ENCODE data around the gene USP16. TPM values are rescaled to one million over a fixed set of nuclear protein-coding genes. Genes with fewer than 3 reads are reported as not detected.
A peak's percentile ranks its signal among the peaks of the same experiment; 100 is the strongest.

USP16 gene
- total RNA-seq, 1 experiment from 2014 or later: 24.1 TPM

GRCh38 chr21:29073222-29074006 is 48.9 kb downstream of the USP16 start, which contains the start of gene CCT8:
TSS of gene CCT8 (minus strand) at chr21:29073648. CDS start at chr21:29073590, 58 bp downstream.
- Histone ChIP-seq H3K27me3 (ENCODE audit: low read length) (no peaks in the 10 kb centered on the region), H3K9ac (ENCODE audit: low read length) (peak within 1 kb of the TSS; percentile 97), H4K20me1 (ENCODE audit: low read length) (peaks cover 33% of the 10 kb centered on the region), H3K4me1 (ENCODE audit: insufficient read depth, low read length) (peaks cover 44% of the 10 kb centered on the region), H3K36me3 (ENCODE audit: low read depth, low read length) (peaks cover 24% of the 10 kb centered on the region), H3K9me2 (replicated peaks; ENCODE audit: low read length) (no peaks in the 10 kb centered on the region), H2AFZ (ENCODE audit: low read length) (peak within 1 kb of the TSS; percentile 81), H3K4me2 (ENCODE audit: low read length) (peak within 1 kb of the TSS; percentile 93), H3K9me3 (ENCODE audit: low read length) (no peaks in the 10 kb centered on the region), H3F3A (ENCODE audit: low read length, unreplicated experiment) (peaks cover 7% of the 10 kb centered on the region), H3K27ac (ENCODE audit: low read length) (peak within 1 kb of the TSS; percentile 60), H3K79me2 (ENCODE audit: low read length) (peaks cover 56% of the 10 kb centered on the region), H3K4me3 (ENCODE audit: low read length) (peak within 1 kb of the TSS; percentile 86)
- intact Hi-C loops (cut with micrococcal nuclease): loop anchor here (2.0 kb wide), 1 partner anchor 49 kb away; the partner anchor contains the start of gene USP16
- DNase-seq: peak; percentile 100
- TF ChIP-seq EZH2 (IDR thresholded peaks at IDR 0.05; ENCODE audit: low read length, unreplicated experiment): no peak
- TF ChIP-seq EZH2phosphoT487 (IDR thresholded peaks at IDR 0.05; ENCODE audit: borderline replicate concordance, low read length): no peak
- TF ChIP-seq CTCF (conservative IDR thresholded peaks at IDR 0.05; ENCODE audit: low read depth, low read length): no peak
- BruUV-seq (replicated peaks): TSS peak; percentile 70
- ATAC-seq: peak; percentile 85
- ChIA-PET CTCF (interaction anchor here (0.7 kb wide), 1 partner anchor 1277 kb away, joined by 4 read pairs; no protein-coding TSS in a partner anchor), POLR2A (ENCODE audit: unreplicated experiment) (interaction anchor here (0.6 to 2.4 kb wide), 3 partner anchors 49 to 265 kb away, joined by 3 to 6 read pairs (median 4); partner anchors contain the start of gene USP16)

GRCh38 chr21:29074007-29074376 is 49.5 kb downstream of the USP16 start:
- Histone ChIP-seq H3K9me2 (replicated peaks; ENCODE audit: low read length) (0 out of 2 replicates have a peak, but pooled peaks cover 4% of the 10 kb centered on the region), H3K4me3 (ENCODE audit: low read length) (peak overlapping the region; percentile 86), H3F3A (ENCODE audit: low read length, unreplicated experiment) (peaks cover 7% of the 10 kb centered on the region), H3K27me3 (ENCODE audit: low read length) (no peaks in the 10 kb centered on the region), H3K9me3 (ENCODE audit: low read length) (no peaks in the 10 kb centered on the region), H3K36me3 (ENCODE audit: low read depth, low read length) (peaks cover 19% of the 10 kb centered on the region), H3K4me2 (ENCODE audit: low read length) (peak overlapping the region; percentile 83), H3K79me2 (ENCODE audit: low read length) (peaks cover 50% of the 10 kb centered on the region), H3K27ac (ENCODE audit: low read length) (peak overlapping the region; percentile 43), H2AFZ (ENCODE audit: low read length) (peak overlapping the region; percentile 81), H3K4me1 (ENCODE audit: insufficient read depth, low read length) (peaks cover 47% of the 10 kb centered on the region), H4K20me1 (ENCODE audit: low read length) (peaks cover 33% of the 10 kb centered on the region), H3K9ac (ENCODE audit: low read length) (peak overlapping the region; percentile 97)
- peak; percentile 15 for ATAC-seq
- BruUV-seq (replicated peaks): TSS peak; percentile 71
- ChIA-PET POLR2A (ENCODE audit: unreplicated experiment) (interaction anchor here (0.6 to 2.4 kb wide), 2 partner anchors 49 to 265 kb away, joined by 3 to 6 read pairs; partner anchors contain the start of gene USP16), CTCF (interaction anchor here (0.7 kb wide), 1 partner anchor 1277 kb away, joined by 4 read pairs; no protein-coding TSS in a partner anchor)
- DNase-seq: no peak
- no peak for TF ChIP-seq EZH2phosphoT487 (IDR thresholded peaks at IDR 0.05; ENCODE audit: borderline replicate concordance, low read length)
- TF ChIP-seq EZH2 (IDR thresholded peaks at IDR 0.05; ENCODE audit: low read length, unreplicated experiment): no peak
- no peak for TF ChIP-seq CTCF (conservative IDR thresholded peaks at IDR 0.05; ENCODE audit: low read depth, low read length)
- intact Hi-C loops (cut with micrococcal nuclease): no loop called here
